ENCODE measurements around the gene FSTL4.

- TF ChIP-seq CTCF (IDR thresholded peaks at IDR 0.05; ENCODE audit: borderline replicate concordance, extremely low read depth, low read length, poor library complexity, severe bottlenecking) (no peak), EZH2 (IDR thresholded peaks at IDR 0.05; ENCODE audit: borderline replicate concordance, low read depth, low read length, severe bottlenecking) (no peak)
Measured at GRCh38 chr5:133519191-133519590, 93.2 kb downstream of the FSTL4 start.
